Erythroblast (primary cell): ENCODE results near the gene AQP1.

Experiments used
- DNase-seq, 2 experiments: peaks; one replicate each; lab custom pipeline; 2025; lab: John Stamatoyannopoulos, UW
- GATA1 ChIP-seq: IDR thresholded peaks from 2 replicates; pipeline ENCODE4 v1.6.1; 2011; ENCODE audit warnings: low read depth, mild to moderate bottlenecking, control low read depth, low read length, moderate library complexity
- POLR2A ChIP-seq: IDR thresholded peaks from 2 replicates; pipeline ENCODE4 v1.6.1; 2011; ENCODE audit warnings: mild to moderate bottlenecking, low read length

The AQP1 gene

GRCh38 chr7:30933124-30933974, 21.7 kb downstream of the AQP1 start:
- no peak for DNase-seq
- no peak for TF ChIP-seq GATA1
- no peak for TF ChIP-seq POLR2A

- DNase-seq, result no peak
- TF ChIP-seq GATA1 (no peak), POLR2A (no peak)
Observed at GRCh38 chr7:30934225-30934624, 22.6 kb downstream of the AQP1 start.

- no peak for TF ChIP-seq POLR2A
- no peak for TF ChIP-seq GATA1
- no peak for DNase-seq
Observed at GRCh38 chr7:30934732-30935568, 23.3 kb downstream of the AQP1 start.

GRCh38 chr7:30935569-30935877, 23.9 kb downstream of the AQP1 start:
- no peak for TF ChIP-seq POLR2A
- no peak for TF ChIP-seq GATA1
- DNase-seq, result no peak

GRCh38 chr7:30936650-30937245, 25.1 kb downstream of the AQP1 start:
- TF ChIP-seq GATA1 (no peak), POLR2A (no peak)
- DNase-seq, result no peak

- DNase-seq, result no peak
- no peak for TF ChIP-seq POLR2A
- TF ChIP-seq GATA1, result no peak
Observed at GRCh38 chr7:30937416-30937815, 25.8 kb downstream of the AQP1 start.

GRCh38 chr7:30938435-30939316, 27.0 kb downstream of the AQP1 start:
- DNase-seq, result peak; percentile 64 to 83
- TF ChIP-seq GATA1 (no peak), POLR2A (no peak)

- TF ChIP-seq GATA1 (no peak), POLR2A (no peak)
- DNase-seq, result no peak
Observed at GRCh38 chr7:30941582-30942323, 30.1 kb downstream of the AQP1 start.

- no peak for DNase-seq
- TF ChIP-seq GATA1, result no peak
Observed at GRCh38 chr7:30950197-30950596, 38.5 kb downstream of the AQP1 start.

GRCh38 chr7:30954914-30955313, 43.3 kb downstream of the AQP1 start:
- no peak for DNase-seq
- TF ChIP-seq POLR2A (no peak), GATA1 (no peak)

GRCh38 chr7:30956704-30957103, 45.1 kb downstream of the AQP1 start:
- DNase-seq, result no peak
- no peak for TF ChIP-seq POLR2A
- TF ChIP-seq GATA1, result no peak

GRCh38 chr7:30963842-30964241, 52.2 kb downstream of the AQP1 start, which contains the start of gene GHRHR:
TSS of gene GHRHR (plus strand) at chr7:30963953. CDS start at chr7:30964069, 116 bp downstream.
- no peak for TF ChIP-seq POLR2A
- DNase-seq, result no peak
